SK-N-MC (cell line): Measurements from ENCODE around the gene GNAT1.

Source experiments
- EZH2 ChIP-seq: fragments of 200-600 bp; sonication (generic); IDR thresholded peaks from one replicate; pipeline ENCODE4 v1.6.1; 2017; ENCODE audit warnings: antibody characterized with exemption
- FOXP2 ChIP-seq: optimal IDR thresholded peaks from 2 replicates; pipeline ENCODE3; 2011; ENCODE audit warnings: mild to moderate bottlenecking, moderate library complexity; ENCODE audit not compliant: insufficient read depth; ENCODE audit errors: extremely low read length, control extremely low read depth
- POLR2AphosphoS5 ChIP-seq: IDR thresholded peaks from 2 replicates; pipeline ENCODE4 v1.6.1; 2012; ENCODE audit warnings: mild to moderate bottlenecking, low read depth, low read length, borderline replicate concordance

DNA sequence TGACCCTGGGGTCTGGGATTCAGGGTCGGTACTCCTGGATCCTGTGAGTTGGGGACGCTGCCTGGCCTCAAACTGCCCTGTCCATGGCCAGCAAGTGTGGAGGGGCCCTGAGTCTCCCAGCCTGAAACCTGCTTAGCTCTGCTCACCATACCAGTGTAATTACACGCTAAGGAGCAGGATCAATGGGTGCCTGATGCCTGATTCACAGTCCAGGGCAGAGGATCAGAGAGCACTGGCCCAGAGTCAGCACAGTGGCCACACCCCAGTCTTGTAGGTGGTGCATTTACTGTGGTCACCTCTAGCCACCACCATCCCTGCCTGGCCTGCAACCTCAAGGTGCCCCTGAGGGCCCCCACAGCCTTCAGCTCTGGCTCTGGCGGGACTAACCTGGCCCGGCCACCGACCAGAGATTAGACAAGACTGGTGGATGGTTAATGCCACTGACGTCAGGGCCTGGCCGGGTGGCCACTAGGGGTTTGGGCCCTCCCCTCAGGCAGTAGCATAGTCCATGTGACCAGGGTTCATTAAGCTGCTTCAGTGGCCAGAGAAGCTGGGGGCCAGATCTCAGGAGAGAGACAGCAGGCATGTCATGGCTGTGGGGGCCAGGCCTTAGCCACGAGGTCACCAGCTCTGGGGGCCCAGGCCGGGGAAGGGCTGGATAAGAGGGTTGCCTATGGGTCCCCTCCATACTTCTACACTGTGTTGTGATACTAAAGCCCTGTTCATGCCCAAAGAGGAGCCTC is 10.3 kb downstream of the GNAT1 start:
- TF ChIP-seq POLR2AphosphoS5 (no peak), EZH2 (no peak), FOXP2 (no peak)
